OCI-LY1 (cell line): ENCODE data around the gene MAP2.
"Not testable (repeated sequence)": the region's sequence is repeated elsewhere in the genome, so short reads cannot be mapped to it uniquely, and the experiment has no call there.

Source experiments
- H2AFZ ChIP-seq: fragments of 200-600 bp; sonication (generic), shearing (Covaris generic); 2 replicates; pipeline ENCODE4 v1.6.0; 2014; ENCODE audit warnings: antibody characterized with exemption, mild to moderate bottlenecking, low read length
- H3F3A ChIP-seq: fragments of 200-600 bp; sonication (generic), shearing (Covaris generic); 2 replicates; pipeline ENCODE4 v1.6.0; 2014; ENCODE audit warnings: mild to moderate bottlenecking, antibody characterized with exemption, low read length, moderate library complexity; ENCODE audit not compliant: insufficient read depth
- H3K27ac ChIP-seq: fragments of 200-600 bp; sonication (generic); 2 replicates; pipeline ENCODE4 v1.5.1; 2014; ENCODE audit warnings: low read length, mixed run types, mild to moderate bottlenecking, low read depth; ENCODE audit not compliant: poor library complexity, severe bottlenecking
- H3K27me3 ChIP-seq: fragments of 200-600 bp; sonication (generic); 2 replicates; pipeline ENCODE4 v1.6.0; 2014; ENCODE audit warnings: antibody characterized with exemption, mild to moderate bottlenecking, low read length, moderate library complexity; ENCODE audit not compliant: insufficient read depth
- H3K36me3 ChIP-seq: fragments of 200-600 bp; sonication (generic); 2 replicates; pipeline ENCODE4 v1.6.1; 2014; ENCODE audit warnings: mild to moderate bottlenecking, antibody characterized with exemption, low read length, moderate library complexity, mixed read lengths; ENCODE audit not compliant: insufficient read depth
- H3K4me1 ChIP-seq: fragments of 200-600 bp; sonication (generic); 2 replicates; pipeline ENCODE4 v1.5.1; 2014; ENCODE audit warnings: mild to moderate bottlenecking, low read length, moderate library complexity; ENCODE audit not compliant: insufficient read depth, severe bottlenecking
- H3K4me2 ChIP-seq: fragments of 200-600 bp; sonication (generic), shearing (Covaris generic); 2 replicates; pipeline ENCODE4 v1.6.1; 2014; ENCODE audit warnings: low read length
- H3K4me3 ChIP-seq: fragments of 200-600 bp; sonication (generic); 2 replicates; pipeline ENCODE4 v1.5.1; 2014; ENCODE audit warnings: low read length, low read depth, mild to moderate bottlenecking, mixed read lengths; ENCODE audit not compliant: poor library complexity, severe bottlenecking
- H3K79me2 ChIP-seq: fragments of 200-600 bp; shearing (Covaris generic); 2 replicates; pipeline ENCODE4 v1.6.1; 2016; ENCODE audit warnings: mixed run types, low read length, mixed read lengths; ENCODE audit not compliant: insufficient read depth
- H3K9ac ChIP-seq: fragments of 200-600 bp; sonication (generic), shearing (Covaris generic); 2 replicates; pipeline ENCODE4 v1.6.1; 2014; ENCODE audit warnings: mild to moderate bottlenecking, low read length, mixed read lengths
- H3K9me2 ChIP-seq: fragments of 200-600 bp; sonication (generic), shearing (Covaris generic); 2 replicates; pipeline ENCODE4 v1.6.1; 2014; ENCODE audit warnings: low read depth, mild to moderate bottlenecking, low read length, mixed read lengths
- H3K9me3 ChIP-seq: fragments of 200-600 bp; shearing (Covaris generic); 2 replicates; pipeline ENCODE4 v1.6.1; 2014; ENCODE audit warnings: low read length, mixed read lengths
- H4K20me1 ChIP-seq: fragments of 200-600 bp; sonication (generic), shearing (Covaris generic); 2 replicates; pipeline ENCODE4 v1.6.0; 2016; ENCODE audit warnings: mild to moderate bottlenecking, low read length; ENCODE audit not compliant: insufficient read depth
- CTCF ChIP-seq: fragments of 200-600 bp; sonication (generic), shearing (Covaris generic); IDR thresholded peaks from 2 replicates; pipeline ENCODE4 v1.5.1; 2017; ENCODE audit warnings: mild to moderate bottlenecking, antibody characterized with exemption, low read length, moderate library complexity, mixed read lengths
- EZH2 ChIP-seq: fragments of 200-600 bp; sonication (generic), shearing (Covaris generic); IDR thresholded peaks from 2 replicates; pipeline ENCODE4 v1.8.0; 2017; ENCODE audit warnings: borderline replicate concordance, mixed run types, mild to moderate bottlenecking, antibody characterized with exemption, low read length, moderate library complexity, mixed read lengths

The MAP2 gene

GRCh38 chr2:209476367-209477208, 52.7 kb downstream of the MAP2 start:
- H3K36me3 ChIP-seq = no peaks in the 10 kb centered on the region
- no peaks in the 10 kb centered on the region for H3K9me3 ChIP-seq
- no peak overlapping the region for H3K9ac ChIP-seq
- no peak overlapping the region for H3K4me2 ChIP-seq
- H4K20me1 ChIP-seq = no peaks in the 10 kb centered on the region
- no peak overlapping the region for H3K27ac ChIP-seq
- peaks cover 26% of the 10 kb centered on the region for H3K4me1 ChIP-seq
- no peak overlapping the region for H2AFZ ChIP-seq
- H3K79me2 ChIP-seq = no peaks in the 10 kb centered on the region
- H3K4me3 ChIP-seq = no peak overlapping the region
- no peaks in the 10 kb centered on the region for H3K27me3 ChIP-seq
- no peaks in the 10 kb centered on the region for H3K9me2 ChIP-seq
- no peaks in the 10 kb centered on the region for H3F3A ChIP-seq
- no peak for TF ChIP-seq CTCF
- no peak for TF ChIP-seq EZH2

DNA sequence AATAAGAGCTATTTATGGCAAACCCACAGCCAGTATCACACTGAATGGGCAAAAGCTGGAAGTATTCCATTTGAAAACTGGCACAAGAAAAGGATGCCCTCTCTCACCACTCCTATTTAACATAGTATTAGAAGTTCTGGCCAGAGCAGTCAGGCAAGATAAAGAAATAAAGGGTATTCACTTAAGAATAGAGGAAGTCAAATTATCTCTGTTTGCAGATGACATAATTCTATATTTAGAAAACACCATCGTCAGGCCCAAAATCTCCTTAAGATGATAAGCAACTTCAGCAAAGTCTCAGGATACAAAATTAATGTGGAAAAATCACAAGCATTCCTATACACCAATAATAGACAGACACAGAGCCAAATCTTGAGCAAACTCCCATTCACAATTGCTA, 68.4 kb downstream of the MAP2 start:
- H3K9ac ChIP-seq, H3K4me3 ChIP-seq, H3K27ac ChIP-seq, H3K27me3 ChIP-seq, H3K9me3 ChIP-seq, H3K4me1 ChIP-seq, H3F3A ChIP-seq, H3K9me2 ChIP-seq, H2AFZ ChIP-seq, H4K20me1 ChIP-seq, H3K4me2 ChIP-seq, H3K36me3 ChIP-seq, H3K79me2 ChIP-seq: not testable (repeated sequence)

- H3F3A ChIP-seq, H3K27ac ChIP-seq, H3K9ac ChIP-seq, H2AFZ ChIP-seq, H3K4me3 ChIP-seq, H4K20me1 ChIP-seq, H3K4me2 ChIP-seq, H3K79me2 ChIP-seq, H3K4me1 ChIP-seq, H3K9me3 ChIP-seq, H3K9me2 ChIP-seq, H3K36me3 ChIP-seq, H3K27me3 ChIP-seq: not testable (repeated sequence)
Observed at GRCh38 chr2:209495068-209495620, 71.3 kb downstream of the MAP2 start.

DNA sequence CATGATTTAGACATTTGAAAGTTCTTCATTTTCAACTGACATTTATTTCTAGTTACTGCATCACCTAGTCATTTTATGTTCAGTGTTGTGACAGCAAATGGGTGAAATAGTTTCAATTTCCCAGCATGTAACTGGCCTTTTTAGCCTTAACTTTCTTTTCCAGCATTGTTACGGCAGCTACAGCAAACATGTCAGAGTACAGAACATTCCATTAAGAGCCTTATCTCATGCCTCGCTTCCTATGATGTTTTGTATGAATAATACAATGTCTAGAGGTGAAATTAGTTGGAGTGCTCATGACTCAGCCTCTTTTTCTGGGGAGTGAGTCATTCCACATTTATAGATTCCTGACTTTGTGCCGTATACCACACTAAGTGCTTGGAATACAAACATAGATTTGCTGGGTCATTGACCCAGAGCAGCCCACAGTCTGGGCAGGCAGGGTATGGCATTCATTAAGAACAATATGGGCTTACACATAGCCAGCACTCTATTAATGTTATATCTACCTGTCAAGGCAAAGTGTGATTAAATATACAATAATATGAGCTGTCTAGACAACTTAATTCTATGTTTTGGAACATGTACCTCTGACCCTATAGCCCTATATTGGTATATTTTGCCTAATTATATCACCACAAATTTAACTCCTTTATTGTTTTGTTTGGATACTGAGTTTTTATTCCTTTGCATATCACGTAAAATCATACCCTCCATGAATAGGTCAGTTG, 72.2 kb downstream of the MAP2 start:
- H3K27me3 ChIP-seq = no peaks in the 10 kb centered on the region
- no peaks in the 10 kb centered on the region; the same call in 1 of the 2 replicates for H3K36me3 ChIP-seq
- TF ChIP-seq EZH2 = no peak
- no peak for TF ChIP-seq CTCF
- peaks cover 3% of the 10 kb centered on the region; the same call in 1 of the 2 replicates for H3K9me3 ChIP-seq
- no peak overlapping the region for H3K4me2 ChIP-seq
- no peaks in the 10 kb centered on the region for H3K4me1 ChIP-seq
- H3K9ac ChIP-seq = no peak overlapping the region
- H3F3A ChIP-seq = no peaks in the 10 kb centered on the region
- no peak overlapping the region for H3K4me3 ChIP-seq
- H3K27ac ChIP-seq = no peak overlapping the region
- no peaks in the 10 kb centered on the region for H3K9me2 ChIP-seq
- no peaks in the 10 kb centered on the region for H4K20me1 ChIP-seq
- H3K79me2 ChIP-seq = no peaks in the 10 kb centered on the region
- no peak overlapping the region for H2AFZ ChIP-seq
